COLO829 (cell line): Measurements from ENCODE around the gene SARNP.

Experiments
- DNase-seq: peaks from one replicate; pipeline ENCODE4 v3.0.0; 2012; ENCODE audit warnings: low spot score

The SARNP gene

GRCh38 chr12:55707841-55708694, 109.5 kb downstream of the SARNP start, which contains the start of gene ITGA7:
Gene ITGA7 (minus strand): TSS chr12:55707904. CDS start chr12:55707682, 222 bp downstream.
- peak; percentile 59 for DNase-seq
